ENCODE data around the gene MAP2K5. TPM values are rescaled to one million over a fixed set of nuclear protein-coding genes. Genes with fewer than 3 reads are reported as not detected.
A peak's percentile ranks its signal among the peaks of the same experiment; 100 is the strongest.

Gene MAP2K5
- total and polyA plus RNA-seq, 9 of the 15 experiments (the other 6 are each of a cell fraction or from before 2014, with no cell fraction given), result 0.41 to 16.5 (median 7.5) TPM

GRCh38 chr15:67680641-67681040, 138.1 kb downstream of the MAP2K5 start (continued):
- TF ChIP-seq HMGXB4 (CRISPR knock-in tag; IDR thresholded peaks at IDR 0.05), result no peak

GRCh38 chr15:67685008-67685599, 142.6 kb downstream of the MAP2K5 start:
- no peaks in the 10 kb centered on the region for H3K27me3 ChIP-seq (ENCODE audit: control insufficient read depth in 2 of 2, insufficient read depth in 2 of 2, low read length in 2 of 2)
- peaks cover 0 to 6% of the 10 kb centered on the region in 2 experiments; a peak in 2 of 5 replicates for H3K4me1 ChIP-seq (replicated peaks in 1 of 2; ENCODE audit: control insufficient read depth in 2 of 2, insufficient read depth in 2 of 2, low read length in 2 of 2)
- no peaks in the 10 kb centered on the region for H4K20me1 ChIP-seq (replicated peaks; ENCODE audit: control insufficient read depth, insufficient read depth, low read length)
- BruUV-seq (replicated peaks), result no TSS peak
- ChIA-PET POLR2A (interaction anchor here (0.6 to 1.7 kb wide), 4 partner anchors 12 to 175 kb away, joined by 3 to 4 read pairs (median 3); no protein-coding TSS in a partner anchor), CTCF (ENCODE audit: low intra/inter-chr PET ratio) (no interaction called here)
- H3K9me3 ChIP-seq (replicated peaks; ENCODE audit: control insufficient read depth, insufficient read depth, low read depth, low read length), result peaks cover 10% of the 10 kb centered on the region
- ATAC-seq, result no peak
- H3K36me3 ChIP-seq (ENCODE audit: control insufficient read depth, insufficient read depth, low read length), result no peaks in the 10 kb centered on the region
- no peaks in the 10 kb centered on the region for H3K9me1 ChIP-seq (ENCODE audit: control insufficient read depth, insufficient read depth, low read length)
- 21% methylated on average over 3 of the region's 3 CpGs for WGBS (ENCODE audit: insufficient coverage, low coverage, missing lambda C conversion rate)
- peak; percentile 37 for FAIRE-seq
- peak; percentile 9 to 67 (median 14) for DNase-seq (ENCODE audit: extremely low read depth in 1 of 4, low spot score in 3 of 4)
- no peak overlapping the region for H2AFZ ChIP-seq (ENCODE audit: low read depth, low read length)
- no peak overlapping the region for H3K4me3 ChIP-seq
- H3K4me2 ChIP-seq (ENCODE audit: insufficient read depth, low read length), result no peak overlapping the region
- in situ Hi-C loops (cut with MboI), result no loop called here
- H3K9ac ChIP-seq (ENCODE audit: insufficient read depth in 1 of 2, low read depth in 2 of 2, low read length in 2 of 2), result no peak overlapping the region
- H3K27ac ChIP-seq (ENCODE audit: extremely low read depth, low read depth, low read length), result no peak overlapping the region
- intact Hi-C loops (cut with micrococcal nuclease), result no loop called here
- no peaks in the 10 kb centered on the region for H3K79me2 ChIP-seq (ENCODE audit: control insufficient read depth, insufficient read depth, low read length)
- TF ChIP-seq CBX3 (IDR thresholded peaks at IDR 0.05; ENCODE audit: borderline replicate concordance in 1 of 2, low read length in 2 of 2), result peak in 1 of 2 experiments; percentile 98; a peak in 2 of 3 replicates
- TF ChIP-seq ZNF668 (CRISPR knock-in tag; IDR thresholded peaks at IDR 0.05), result no peak
- TF ChIP-seq RHOXF2B (CRISPR knock-in tag; conservative IDR thresholded peaks at IDR 0.05), result no peak
- no peak for TF ChIP-seq ID3 (CRISPR knock-in tag; IDR thresholded peaks at IDR 0.05)
- TF ChIP-seq ID3 (tag; IDR thresholded peaks at IDR 0.05), result no peak
- TF ChIP-seq ZNF324 (CRISPR knock-in tag; IDR thresholded peaks at IDR 0.05), result peak; percentile 53; the same call in 1 of the 2 replicates
- TF ChIP-seq UBTF (IDR thresholded peaks at IDR 0.05; ENCODE audit: borderline replicate concordance in 1 of 2, low read depth in 2 of 2, low read length in 2 of 2), result no peak
- TF ChIP-seq CHAMP1 (IDR thresholded peaks at IDR 0.05), result 0 out of 2 replicates have a peak, but pooled peaks have one; percentile 29
- no peak for TF ChIP-seq HMGN3 (IDR thresholded peaks at IDR 0.05; ENCODE audit: borderline replicate concordance, extremely low read depth, insufficient read length, low read depth, low read length)
- no peak for TF ChIP-seq FOXJ3 (CRISPR knock-in tag; IDR thresholded peaks at IDR 0.05)
- TF ChIP-seq CBX1 (IDR thresholded peaks at IDR 0.05; ENCODE audit: low read depth), result 0 out of 2 replicates have a peak, but pooled peaks have one; percentile 59
- no peak for TF ChIP-seq ZNF217 (CRISPR knock-in tag; IDR thresholded peaks at IDR 0.05)
